ENCODE results near the gene RNF213.

Gene RNF213

GRCh38 chr17:80279895-80280294, 19.2 kb downstream of the RNF213 start:
- no peak for TF ChIP-seq CTCF (IDR thresholded peaks at IDR 0.05; ENCODE audit: insufficient read depth, low read length, poor library complexity, severe bottlenecking)
- Histone ChIP-seq H3K27me3 (replicated peaks; ENCODE audit: control insufficient read depth, insufficient read depth, low read length) (no peaks in the 10 kb centered on the region), H3K4me3 (replicated peaks; ENCODE audit: low read depth, low read length) (no peak overlapping the region), H3K36me3 (ENCODE audit: control insufficient read depth, insufficient read depth, low read length) (peaks cover 23% of the 10 kb centered on the region)
- no peak for DNase-seq (ENCODE audit: extremely low read depth, insufficient read length)

GRCh38 chr17:80281516-80281915, 20.9 kb downstream of the RNF213 start:
- no peak for DNase-seq (ENCODE audit: extremely low read depth, insufficient read length)
- Histone ChIP-seq H3K36me3 (ENCODE audit: control insufficient read depth, insufficient read depth, low read length) (peaks cover 23% of the 10 kb centered on the region), H3K4me3 (replicated peaks; ENCODE audit: low read depth, low read length) (no peak overlapping the region), H3K27me3 (replicated peaks; ENCODE audit: control insufficient read depth, insufficient read depth, low read length) (no peaks in the 10 kb centered on the region)
- no peak for TF ChIP-seq CTCF (IDR thresholded peaks at IDR 0.05; ENCODE audit: insufficient read depth, low read length, poor library complexity, severe bottlenecking)

GRCh38 chr17:80283116-80283852, 22.6 kb downstream of the RNF213 start:
- no peak for TF ChIP-seq CTCF (IDR thresholded peaks at IDR 0.05; ENCODE audit: insufficient read depth, low read length, poor library complexity, severe bottlenecking)
- H3K36me3 ChIP-seq (ENCODE audit: control insufficient read depth, insufficient read depth, low read length), result peaks cover 27% of the 10 kb centered on the region
- DNase-seq (ENCODE audit: extremely low read depth, insufficient read length), result no peak

DNA sequence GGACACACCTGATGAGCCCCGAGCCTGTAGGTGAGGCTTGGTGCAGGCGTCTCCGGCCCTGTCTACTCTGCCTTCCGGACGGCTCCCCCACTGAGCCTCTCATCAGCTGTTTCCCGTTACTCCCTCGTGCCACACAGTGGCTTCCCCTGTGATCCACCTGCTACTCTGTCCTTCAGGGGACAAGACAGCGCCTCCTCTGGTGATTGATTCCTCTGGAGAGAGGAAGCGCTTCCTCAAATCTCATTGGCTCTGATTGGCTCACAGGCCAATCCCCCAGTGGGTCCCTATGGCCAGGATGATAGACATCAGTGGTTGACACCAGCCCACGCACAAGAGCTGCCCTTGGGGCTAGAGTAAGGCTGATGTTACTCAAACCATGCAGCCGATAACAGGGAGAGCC, 24.0 kb downstream of the RNF213 start:
- H3K27me3 ChIP-seq (replicated peaks; ENCODE audit: control insufficient read depth, insufficient read depth, low read length), result no peaks in the 10 kb centered on the region
- no peak overlapping the region for H3K4me3 ChIP-seq (replicated peaks; ENCODE audit: low read depth, low read length)
- TF ChIP-seq CTCF (IDR thresholded peaks at IDR 0.05; ENCODE audit: insufficient read depth, low read length, poor library complexity, severe bottlenecking), result no peak
- H3K36me3 ChIP-seq (ENCODE audit: control insufficient read depth, insufficient read depth, low read length), result peaks cover 26% of the 10 kb centered on the region
- DNase-seq (ENCODE audit: extremely low read depth, insufficient read length), result no peak

More at GRCh38 chr17:80283116-80283852, 22.6 kb downstream of the RNF213 start:
- Histone ChIP-seq H3K27me3 (replicated peaks; ENCODE audit: control insufficient read depth, insufficient read depth, low read length) (no peaks in the 10 kb centered on the region), H3K4me3 (replicated peaks; ENCODE audit: low read depth, low read length) (no peak overlapping the region)

- Histone ChIP-seq H3K36me3 (ENCODE audit: control insufficient read depth, insufficient read depth, low read length) (peaks cover 32% of the 10 kb centered on the region), H3K27me3 (replicated peaks; ENCODE audit: control insufficient read depth, insufficient read depth, low read length) (no peaks in the 10 kb centered on the region), H3K4me3 (replicated peaks; ENCODE audit: low read depth, low read length) (no peak overlapping the region)
- no peak for TF ChIP-seq CTCF (IDR thresholded peaks at IDR 0.05; ENCODE audit: insufficient read depth, low read length, poor library complexity, severe bottlenecking)
- DNase-seq (ENCODE audit: extremely low read depth, insufficient read length), result no peak
Observed at GRCh38 chr17:80285237-80285920, 24.7 kb downstream of the RNF213 start.
